Effector memory CD8-positive, alpha-beta T cell (primary cell): Measurements from ENCODE around the gene PHF2.
"Not testable (repeated sequence)": the region's sequence is repeated elsewhere in the genome, so short reads cannot be mapped to it uniquely, and the experiment has no call there.

Experiments
- ATAC-seq: fragments of 150-1000 bp; cut with Tn5 transposase; replicated peaks from 2 replicates; pipeline ENCODE4 v1.10.0; 2021; ENCODE audit warnings: mild to moderate bottlenecking, moderate library complexity
- DNase-seq, 3 experiments: peaks; one replicate each; pipeline ENCODE4 v3.0.0; 2021
- H3K27ac Mint-ChIP-seq, 2 donors: one replicate each; pipeline ENCODE4 v1.8.0; 2022; ENCODE audit warnings: mild to moderate bottlenecking in 2 of 2, mixed read lengths in 2 of 2, moderate library complexity in 2 of 2
- H3K27me3 Mint-ChIP-seq, 2 donors: one replicate each; pipeline ENCODE4 v1.8.0; 2022; ENCODE audit warnings: mixed read lengths in 2 of 2
- H3K36me3 Mint-ChIP-seq: one replicate; pipeline ENCODE4 v1.8.0; 2022; ENCODE audit warnings: mild to moderate bottlenecking, moderate library complexity, mixed read lengths; ENCODE audit not compliant: insufficient read depth
- H3K4me1 Mint-ChIP-seq, 2 donors: one replicate each; pipeline ENCODE4 v1.8.0; 2022; ENCODE audit warnings: low read depth in 2 of 2, mixed read lengths in 2 of 2
- H3K4me3 Mint-ChIP-seq, 2 donors: one replicate each; pipeline ENCODE4 v1.8.0; 2022; ENCODE audit warnings: mild to moderate bottlenecking in 2 of 2, mixed read lengths in 2 of 2, moderate library complexity in 2 of 2
- H3K9me3 Mint-ChIP-seq, 2 donors: one replicate each; pipeline ENCODE4 v1.8.0; 2022; ENCODE audit warnings: mixed read lengths in 2 of 2

The PHF2 gene

GRCh38 chr9:93662016-93662638 is 85.7 kb downstream of the PHF2 start:
- no peaks in the 10 kb centered on the region for H3K27me3 Mint-ChIP-seq
- no peak for DNase-seq
- no peak for ATAC-seq
- H3K36me3 Mint-ChIP-seq = no peaks in the 10 kb centered on the region
- H3K27ac Mint-ChIP-seq = no peak overlapping the region
- H3K4me3 Mint-ChIP-seq = no peak overlapping the region
- no peaks in the 10 kb centered on the region for H3K4me1 Mint-ChIP-seq
- no peaks in the 10 kb centered on the region for H3K9me3 Mint-ChIP-seq

- Mint-ChIP-seq H3K4me1 (no peaks in the 10 kb centered on the region), H3K27ac (no peak overlapping the region), H3K9me3 (no peaks in the 10 kb centered on the region), H3K27me3 (no peaks in the 10 kb centered on the region), H3K36me3 (peaks cover 1% of the 10 kb centered on the region), H3K4me3 (no peak overlapping the region)
- DNase-seq (no peak), ATAC-seq (no peak)
Observed at GRCh38 chr9:93662952-93663572, 86.7 kb downstream of the PHF2 start.

- ATAC-seq = no peak
Observed at GRCh38 chr9:93663877-93664548, 87.6 kb downstream of the PHF2 start.

GRCh38 chr9:93664549-93665120 is 88.3 kb downstream of the PHF2 start:
- no peak overlapping the region for H3K4me3 Mint-ChIP-seq
- DNase-seq (no peak), ATAC-seq (no peak)
- no peaks in the 10 kb centered on the region for H3K9me3 Mint-ChIP-seq
- H3K4me1 Mint-ChIP-seq = peaks cover 0 to under 1% of the 10 kb centered on the region in 2 donors
- H3K36me3 Mint-ChIP-seq = peaks cover 4% of the 10 kb centered on the region
- no peak overlapping the region for H3K27ac Mint-ChIP-seq
- H3K27me3 Mint-ChIP-seq = no peaks in the 10 kb centered on the region

More at GRCh38 chr9:93663877-93664548, 87.6 kb downstream of the PHF2 start:
- Mint-ChIP-seq H3K27me3 (no peaks in the 10 kb centered on the region), H3K9me3 (no peaks in the 10 kb centered on the region), H3K36me3 (peaks cover 4% of the 10 kb centered on the region), H3K27ac (no peak overlapping the region), H3K4me3 (no peak overlapping the region), H3K4me1 (no peaks in the 10 kb centered on the region)
- no peak for DNase-seq

GRCh38 chr9:93665128-93665636 is 88.8 kb downstream of the PHF2 start:
- H3K4me1 Mint-ChIP-seq = peaks cover 0 to 3% of the 10 kb centered on the region in 2 donors
- H3K27ac Mint-ChIP-seq = no peak overlapping the region
- ATAC-seq (no peak), DNase-seq (no peak)
- no peaks in the 10 kb centered on the region for H3K9me3 Mint-ChIP-seq
- H3K27me3 Mint-ChIP-seq = no peaks in the 10 kb centered on the region
- H3K36me3 Mint-ChIP-seq = peaks cover 5% of the 10 kb centered on the region
- no peak overlapping the region for H3K4me3 Mint-ChIP-seq

DNA sequence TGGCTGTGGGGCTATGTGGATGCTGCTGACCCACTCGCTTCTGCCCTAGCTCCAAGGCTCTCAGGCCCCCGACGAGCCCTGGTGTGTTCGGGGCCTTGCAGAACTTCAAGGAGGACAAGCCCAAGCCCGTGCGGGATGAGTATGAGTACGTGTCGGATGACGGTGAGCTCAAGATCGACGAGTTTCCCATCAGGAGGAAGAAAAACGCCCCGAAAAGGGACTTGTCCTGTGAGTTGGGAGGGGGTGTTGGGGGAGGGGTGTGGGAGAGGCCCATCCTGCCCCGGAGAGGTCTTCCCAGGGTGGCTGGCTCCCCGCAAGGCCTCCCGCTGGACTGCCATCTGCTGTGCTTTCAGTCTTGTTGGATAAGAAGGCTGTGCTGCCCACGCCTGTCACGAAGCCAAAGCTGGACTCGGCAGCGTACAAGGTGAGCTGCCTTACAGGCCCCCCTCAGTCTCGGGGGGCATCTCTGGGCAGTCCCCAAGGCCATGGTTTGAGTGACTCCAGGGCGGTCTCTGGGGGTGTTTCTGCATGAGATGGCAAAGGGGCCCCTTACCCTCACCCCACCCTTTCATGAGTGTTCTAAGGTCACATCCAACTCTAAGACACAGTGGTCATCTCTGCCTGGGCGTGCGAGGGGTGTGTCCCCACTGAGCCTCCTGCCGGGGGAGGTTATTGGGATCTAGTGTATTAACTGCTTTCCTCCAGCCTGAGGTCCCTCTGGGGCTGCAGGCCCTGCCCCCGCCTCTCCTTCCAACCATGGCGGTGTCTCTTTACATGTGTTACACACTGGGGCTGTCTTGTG is 89.5 kb downstream of the PHF2 start:
- Mint-ChIP-seq H3K36me3 (peaks cover 11% of the 10 kb centered on the region), H3K9me3 (no peaks in the 10 kb centered on the region), H3K27ac (no peak overlapping the region), H3K27me3 (no peaks in the 10 kb centered on the region), H3K4me1 (peaks cover 0 to 3% of the 10 kb centered on the region in 2 donors), H3K4me3 (no peak overlapping the region)
- ATAC-seq (no peak), DNase-seq (no peak)

DNA sequence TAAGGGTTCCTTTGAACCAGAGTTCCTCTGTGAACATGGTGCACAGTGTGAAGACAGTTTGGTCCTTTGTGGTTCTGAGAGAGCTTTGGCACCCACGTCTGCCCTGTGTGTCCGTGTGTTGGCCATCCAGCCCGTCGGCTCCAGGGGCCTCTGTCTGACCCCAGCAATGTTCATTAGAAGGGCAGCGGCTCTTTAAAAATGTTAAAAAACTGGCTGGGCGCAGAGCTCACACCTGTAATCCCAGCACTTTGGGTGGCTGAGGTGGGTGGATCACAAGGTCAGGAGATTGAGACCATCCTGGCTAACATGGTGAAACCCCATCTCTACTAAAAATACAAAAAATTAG is 90.0 kb downstream of the PHF2 start:
- not testable (repeated sequence) for DNase-seq, H3K4me3 Mint-ChIP-seq

GRCh38 chr9:93667006-93667405 is 90.6 kb downstream of the PHF2 start:
- no peaks in the 10 kb centered on the region for H3K9me3 Mint-ChIP-seq
- no peaks in the 10 kb centered on the region for H3K27me3 Mint-ChIP-seq
- no peak overlapping the region for H3K4me3 Mint-ChIP-seq
- peaks cover 0 to 3% of the 10 kb centered on the region in 2 donors for H3K4me1 Mint-ChIP-seq
- DNase-seq (no peak), ATAC-seq (no peak)
- H3K27ac Mint-ChIP-seq = peak overlapping the region in 1 of 2 donors; percentile 41
- H3K36me3 Mint-ChIP-seq = peaks cover 12% of the 10 kb centered on the region

More for the DNA sequence above, 90.0 kb downstream of the PHF2 start:
- H3K4me1 Mint-ChIP-seq, H3K27me3 Mint-ChIP-seq, H3K9me3 Mint-ChIP-seq, H3K27ac Mint-ChIP-seq, ATAC-seq: not testable (repeated sequence)
- peaks cover 12% of the 10 kb centered on the region for H3K36me3 Mint-ChIP-seq

GRCh38 chr9:93667627-93668026 is 91.2 kb downstream of the PHF2 start:
- DNase-seq (no peak), ATAC-seq (no peak)
- H3K9me3 Mint-ChIP-seq = no peaks in the 10 kb centered on the region
- H3K36me3 Mint-ChIP-seq = peaks cover 12% of the 10 kb centered on the region
- no peaks in the 10 kb centered on the region for H3K27me3 Mint-ChIP-seq
- peak overlapping the region in 1 of 2 donors; percentile 38 for H3K27ac Mint-ChIP-seq
- H3K4me3 Mint-ChIP-seq = no peak overlapping the region
- H3K4me1 Mint-ChIP-seq = peaks cover 0 to 3% of the 10 kb centered on the region in 2 donors

DNA sequence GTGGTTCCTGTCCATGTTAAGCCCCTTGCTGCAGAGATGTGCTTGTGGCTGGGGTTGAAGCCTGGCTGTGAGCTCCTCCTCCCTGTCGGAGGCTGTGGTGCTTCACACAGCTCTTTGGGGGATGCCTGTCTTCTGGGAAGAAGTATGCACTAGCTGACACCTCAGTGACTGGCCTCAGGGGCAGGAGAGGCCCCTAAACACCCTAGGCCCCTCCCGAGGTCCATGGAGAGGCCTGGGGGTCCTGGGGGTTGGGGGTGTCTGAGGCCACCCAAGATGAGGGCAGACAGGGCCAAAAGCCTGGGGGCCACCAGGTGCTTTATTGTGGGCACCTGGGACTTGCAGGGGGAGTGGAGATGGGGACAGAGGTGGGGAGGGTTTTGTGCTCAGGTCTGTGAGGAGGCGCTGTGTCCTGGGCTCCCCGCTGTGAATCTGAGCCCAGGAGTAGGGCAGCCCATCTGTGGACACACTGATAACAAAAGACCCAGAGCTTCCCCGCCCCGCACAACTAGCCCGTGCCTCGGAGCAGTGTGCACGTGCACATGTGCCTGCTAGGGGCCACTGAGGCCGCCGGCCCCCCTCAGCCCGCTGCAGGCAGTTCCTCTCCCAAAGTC is 92.0 kb downstream of the PHF2 start:
- Mint-ChIP-seq H3K4me1 (peaks cover 0 to 3% of the 10 kb centered on the region in 2 donors), H3K9me3 (no peaks in the 10 kb centered on the region), H3K27me3 (no peaks in the 10 kb centered on the region), H3K27ac (peak overlapping the region in 1 of 2 donors; percentile 38), H3K4me3 (no peak overlapping the region), H3K36me3 (peaks cover 12% of the 10 kb centered on the region)
- no peak for DNase-seq
- no peak for ATAC-seq

DNA sequence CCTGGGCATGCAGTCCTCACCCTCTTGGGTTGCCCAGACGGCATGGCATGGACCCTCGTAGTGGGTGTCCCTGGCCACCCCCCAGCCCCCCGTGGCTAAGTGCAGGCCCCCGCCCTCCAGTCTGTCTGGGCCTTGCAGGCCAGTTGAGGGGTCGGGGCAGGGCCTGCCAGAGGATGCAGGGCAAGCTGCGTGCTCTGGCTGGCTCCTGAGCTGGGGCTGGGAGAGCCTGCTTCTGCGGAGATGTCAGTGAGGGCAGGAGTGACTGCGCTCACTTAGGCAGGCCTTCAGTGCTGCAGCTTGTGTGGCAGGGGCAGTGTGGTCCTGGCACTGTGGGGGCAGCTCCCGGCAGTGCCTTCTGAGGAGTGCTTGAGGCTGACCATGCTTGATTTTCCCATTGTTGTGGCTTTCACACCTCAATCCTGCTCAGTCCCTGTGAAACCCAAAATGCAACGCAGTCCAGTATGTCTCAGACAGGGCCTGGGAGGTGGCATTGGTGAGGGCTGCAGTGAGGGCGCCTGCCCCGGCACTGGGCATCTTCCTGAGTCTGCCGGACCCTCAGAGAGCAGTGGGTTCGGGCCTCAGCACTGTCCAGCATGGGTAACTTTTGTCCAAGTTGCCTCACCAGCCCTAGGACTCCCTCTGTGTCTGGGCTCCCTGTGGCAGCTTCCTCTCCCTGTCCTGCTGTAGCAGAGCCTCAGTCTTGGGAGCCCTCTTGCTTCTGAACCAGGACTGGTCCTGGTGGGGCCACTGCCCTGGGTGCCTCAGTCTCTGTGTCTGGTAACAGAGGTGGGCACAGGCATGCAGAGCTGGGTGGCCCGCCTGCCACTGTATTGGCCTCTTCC is 93.0 kb downstream of the PHF2 start:
- Mint-ChIP-seq H3K36me3 (peaks cover 12% of the 10 kb centered on the region), H3K4me1 (peaks cover 0 to 3% of the 10 kb centered on the region in 2 donors), H3K27me3 (no peaks in the 10 kb centered on the region), H3K27ac (no peak overlapping the region), H3K4me3 (no peak overlapping the region), H3K9me3 (no peaks in the 10 kb centered on the region)
- DNase-seq = no peak
- ATAC-seq = no peak

- Mint-ChIP-seq H3K9me3 (no peaks in the 10 kb centered on the region), H3K27ac (no peak overlapping the region), H3K36me3 (peaks cover 12% of the 10 kb centered on the region), H3K27me3 (no peaks in the 10 kb centered on the region), H3K4me3 (no peak overlapping the region), H3K4me1 (peaks cover 0 to 3% of the 10 kb centered on the region in 2 donors)
- no peak for ATAC-seq
- DNase-seq = no peak
Observed at GRCh38 chr9:93669958-93670207, 93.5 kb downstream of the PHF2 start.
